Thoracic aorta (tissue), 2 donors: ENCODE measurements around the gene ARID1B. TPM values are rescaled to one million over a fixed set of nuclear protein-coding genes. Genes with fewer than 3 reads are reported as not detected.

Experiments used
- ATAC-seq: fragments of 150-250 bp; one replicate; pipeline ENCODE4 v1.8.0; 2017; ENCODE audit warnings: low read depth; ENCODE audit not compliant: insufficient number of reproducible peaks, low FRiP score
- DNase-seq: peaks from one replicate; pipeline ENCODE4 v3.0.0-alpha.2; 2020; ENCODE audit warnings: low spot score
- H3K27ac ChIP-seq, 2 donors: fragments of 200-600 bp; sonication (generic); 1 replicate in 1 of 2; 2 replicates in 1 of 2; pipeline ENCODE4 v1.5.1; 2016; ENCODE audit warnings: mild to moderate bottlenecking in 2 of 2, moderate library complexity in 2 of 2
- H3K27me3 ChIP-seq: fragments of 200-600 bp; sonication (generic); replicated peaks from 2 replicates; pipeline ENCODE4 v1.6.0; 2016; ENCODE audit warnings: mild to moderate bottlenecking; ENCODE audit not compliant: insufficient read depth
- H3K36me3 ChIP-seq: fragments of 200-600 bp; sonication (generic); one replicate; pipeline ENCODE4 v1.5.1; 2016
- H3K4me1 ChIP-seq, 2 donors: fragments of 200-600 bp; sonication (generic); 1 replicate in 1 of 2; 2 replicates in 1 of 2; pipeline versions ENCODE4 v1.5.1 to v1.6.0; 2016; ENCODE audit warnings: low read depth in 2 of 2, mild to moderate bottlenecking in 1 of 2; ENCODE audit not compliant: control insufficient read depth in 1 of 2
- H3K4me3 ChIP-seq: fragments of 200-600 bp; sonication (generic); 2 replicates; pipeline ENCODE4 v1.5.1; 2016; ENCODE audit warnings: mild to moderate bottlenecking
- H3K9me3 ChIP-seq: fragments of 200-600 bp; sonication (generic); 2 replicates; pipeline ENCODE4 v1.5.1; 2016
- CTCF ChIP-seq: fragments of 200-600 bp; sonication (generic); IDR thresholded peaks from one replicate; pipeline ENCODE4 v1.5.1; 2019; ENCODE audit warnings: antibody characterized with exemption
- total RNA-seq, 2 donors: library from RNA; depleted of rRNA; stranded (reverse); fragments of >200 nt; gene quantifications; one replicate each; pipeline versions ENCODE4 v1.1.0 to v1.2.3, GENCODE V29; 2016

The ARID1B gene
- total RNA-seq, 2 donors from 2014 or later: 120 to 158 TPM

- Histone ChIP-seq H3K27ac (no peak overlapping the region), H3K9me3 (no peaks in the 10 kb centered on the region), H3K4me3 (no peak overlapping the region), H3K4me1 (peaks cover 37 to 71% of the 10 kb centered on the region in 2 donors), H3K36me3 (no peaks in the 10 kb centered on the region), H3K27me3 (no peaks in the 10 kb centered on the region)
- TF ChIP-seq CTCF: no peak
- ATAC-seq (no peak), DNase-seq (no peak)
Observed at GRCh38 chr6:156820089-156820798, 43.1 kb downstream of the ARID1B start.

GRCh38 chr6:156821707-156822106 lies 44.5 kb downstream of the ARID1B start:
- peaks cover 31 to 67% of the 10 kb centered on the region in 2 donors for H3K4me1 ChIP-seq
- no peaks in the 10 kb centered on the region for H3K36me3 ChIP-seq
- ATAC-seq: no peak
- DNase-seq: no peak
- H3K9me3 ChIP-seq: no peaks in the 10 kb centered on the region
- no peak overlapping the region for H3K27ac ChIP-seq
- no peaks in the 10 kb centered on the region for H3K27me3 ChIP-seq
- no peak for TF ChIP-seq CTCF
- H3K4me3 ChIP-seq: no peak overlapping the region

DNA sequence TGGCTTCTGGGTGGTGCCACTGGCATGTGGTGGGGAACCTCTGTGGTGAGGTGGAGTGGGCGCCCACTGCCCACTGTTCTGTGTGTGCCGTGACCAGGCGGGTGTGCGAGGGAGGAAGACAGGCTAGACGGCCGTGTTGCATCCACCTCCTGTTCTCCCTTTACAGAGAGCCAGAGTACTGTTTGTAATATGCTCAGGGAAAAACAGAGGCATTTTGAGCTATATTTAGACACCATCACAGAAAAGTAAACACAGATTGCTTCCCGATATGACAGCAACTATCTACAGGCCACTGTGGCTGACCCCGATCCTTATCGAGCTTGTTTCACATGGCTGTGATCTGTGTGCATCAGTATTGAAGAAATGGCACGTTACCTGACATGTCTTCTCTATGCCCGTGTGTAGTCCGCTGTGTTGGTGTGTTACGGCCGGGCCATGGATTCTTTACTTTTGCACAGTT lies 45.6 kb downstream of the ARID1B start:
- Histone ChIP-seq H3K4me3 (no peak overlapping the region), H3K4me1 (peaks cover 35 to 69% of the 10 kb centered on the region in 2 donors), H3K27me3 (no peaks in the 10 kb centered on the region), H3K9me3 (no peaks in the 10 kb centered on the region), H3K27ac (no peak overlapping the region), H3K36me3 (no peaks in the 10 kb centered on the region)
- ATAC-seq: no peak
- no peak for DNase-seq
- no peak for TF ChIP-seq CTCF

GRCh38 chr6:156824142-156824541 lies 47.0 kb downstream of the ARID1B start:
- no peaks in the 10 kb centered on the region for H3K9me3 ChIP-seq
- peaks cover 41 to 79% of the 10 kb centered on the region in 2 donors for H3K4me1 ChIP-seq
- DNase-seq (no peak), ATAC-seq (no peak)
- no peak for TF ChIP-seq CTCF
- H3K36me3 ChIP-seq: no peaks in the 10 kb centered on the region
- no peak overlapping the region for H3K4me3 ChIP-seq
- H3K27me3 ChIP-seq: no peaks in the 10 kb centered on the region
- no peak overlapping the region for H3K27ac ChIP-seq

GRCh38 chr6:156825475-156825874 lies 48.3 kb downstream of the ARID1B start:
- Histone ChIP-seq H3K4me3 (no peak overlapping the region), H3K27ac (no peak overlapping the region), H3K36me3 (no peaks in the 10 kb centered on the region), H3K9me3 (no peaks in the 10 kb centered on the region), H3K27me3 (no peaks in the 10 kb centered on the region), H3K4me1 (peaks cover 41 to 68% of the 10 kb centered on the region in 2 donors)
- DNase-seq (no peak), ATAC-seq (no peak)
- TF ChIP-seq CTCF: no peak
